CD4-positive, alpha-beta T cell treated with Interleukin-12 subunit alpha and Interleukin-12 subunit beta, for 1 hour (primary cell): ENCODE results near the gene CXCL5.
"Not testable (repeated sequence)": the region's sequence is repeated elsewhere in the genome, so short reads cannot be mapped to it uniquely, and the experiment has no call there.

ENCODE experiments used
- DNase-seq: peaks from one replicate; pipeline ENCODE4 v3.0.0-alpha.2; 2020

Gene CXCL5

GRCh38 chr4:73967866-73968265 is 30.6 kb downstream of the CXCL5 start:
- DNase-seq = no peak

DNA sequence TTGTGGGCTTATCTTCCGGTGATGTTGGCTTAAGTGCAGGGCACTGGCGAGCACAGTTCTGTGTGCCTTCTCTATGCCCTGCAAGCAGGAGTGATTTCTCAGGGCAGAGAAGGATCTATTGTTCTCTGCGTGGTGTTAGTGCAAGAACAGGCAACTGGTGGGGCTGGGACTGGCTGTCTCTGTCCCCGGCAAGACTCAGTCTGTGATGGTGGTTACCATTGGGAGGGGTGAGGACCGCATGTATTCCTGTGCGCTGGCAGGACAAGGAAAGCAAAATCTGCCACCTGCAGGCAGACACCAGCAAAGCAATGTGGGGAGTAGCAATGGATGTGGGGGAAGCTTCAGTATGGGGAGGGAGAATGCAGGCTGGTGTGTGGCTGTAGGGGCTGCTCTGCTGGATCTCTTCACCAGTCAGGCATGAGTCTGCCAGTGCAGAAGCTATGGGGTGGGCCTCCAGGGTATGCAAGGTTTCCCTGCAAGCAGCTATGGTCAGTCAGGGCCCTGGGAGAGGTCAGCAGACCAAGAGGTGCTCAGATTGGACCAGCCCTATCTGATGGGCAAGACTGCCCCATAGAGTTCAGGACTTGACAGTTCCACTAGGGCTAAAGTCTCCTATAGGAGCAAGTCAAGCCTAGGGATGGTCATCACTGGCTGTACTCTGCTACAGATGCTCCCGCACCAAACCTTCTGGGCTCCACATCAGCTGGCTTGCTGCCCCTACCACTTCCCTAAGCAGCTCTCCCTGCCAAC is 33.4 kb downstream of the CXCL5 start:
- DNase-seq = no peak

- DNase-seq = no peak
Observed at GRCh38 chr4:73962724-73963123, 35.8 kb downstream of the CXCL5 start.

GRCh38 chr4:73959041-73959440 is 39.4 kb downstream of the CXCL5 start:
- DNase-seq = not testable (repeated sequence)

DNA sequence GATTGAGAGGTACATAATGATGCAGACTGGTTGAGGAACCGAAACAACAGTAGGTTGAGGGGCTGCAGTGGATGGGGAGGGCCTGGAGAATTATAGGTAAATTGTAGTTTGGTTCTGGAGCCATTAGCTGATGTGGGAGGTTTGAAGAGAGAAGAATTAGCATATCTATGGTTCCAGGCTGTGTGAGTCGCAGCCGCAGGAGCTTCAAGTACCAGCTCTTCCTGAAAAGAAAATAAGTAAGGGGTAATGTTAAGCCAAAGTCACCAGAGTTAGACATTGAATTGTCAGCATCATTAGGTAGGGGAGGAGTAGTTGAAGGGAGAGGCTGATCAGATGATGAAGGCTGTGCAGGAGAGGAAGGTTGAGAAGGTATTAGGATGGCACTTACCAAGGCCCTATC is 46.1 kb downstream of the CXCL5 start:
- no peak for DNase-seq

DNA sequence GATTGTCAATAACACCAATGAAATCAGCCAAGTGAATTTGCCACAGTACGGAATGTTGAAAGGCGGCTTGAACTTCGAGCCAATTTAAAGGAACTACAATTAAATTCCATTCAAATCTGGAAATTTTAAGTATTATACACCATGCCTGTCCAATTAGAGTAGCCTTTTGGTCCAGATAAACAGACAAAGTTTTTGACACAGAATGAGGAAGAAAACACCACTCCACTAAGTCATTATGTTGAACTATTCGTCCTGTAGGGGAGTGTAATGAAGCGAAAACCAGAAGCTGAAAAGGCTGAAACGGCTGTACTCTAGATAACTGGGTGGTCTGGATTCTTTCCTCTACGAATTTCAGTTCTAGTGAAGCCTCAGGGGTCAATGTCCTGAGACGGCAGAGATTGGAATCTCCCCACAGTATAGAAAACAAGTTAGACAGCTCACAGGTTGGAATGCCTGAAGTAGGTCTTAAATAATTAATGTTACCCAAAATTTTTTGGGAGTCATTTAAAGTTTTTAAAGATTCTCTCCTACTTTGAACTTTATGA is 48.0 kb downstream of the CXCL5 start:
- not testable (repeated sequence) for DNase-seq

GRCh38 chr4:73948990-73949706 is 49.3 kb downstream of the CXCL5 start:
- DNase-seq = no peak

DNA sequence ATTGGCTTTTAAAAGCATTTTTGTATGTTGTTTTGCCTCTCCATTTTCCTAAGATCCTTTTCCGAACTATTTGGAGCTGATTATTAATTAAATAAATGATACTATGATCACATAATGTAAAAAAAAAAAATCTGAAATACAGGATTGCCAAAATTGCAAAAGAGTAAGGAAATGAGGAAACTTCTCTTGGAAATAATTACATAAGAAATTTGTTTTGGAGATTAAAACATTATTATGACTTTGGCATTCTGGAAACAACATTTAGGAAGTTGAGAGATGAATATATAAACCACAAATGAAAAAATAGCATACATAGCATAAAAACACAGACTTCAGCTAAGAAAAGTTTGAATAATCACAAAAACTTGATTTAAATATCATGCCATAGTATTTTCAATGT is 50.2 kb downstream of the CXCL5 start:
- DNase-seq = no peak

- DNase-seq = no peak
Observed at GRCh38 chr4:73947239-73947985, 51.1 kb downstream of the CXCL5 start.

DNA sequence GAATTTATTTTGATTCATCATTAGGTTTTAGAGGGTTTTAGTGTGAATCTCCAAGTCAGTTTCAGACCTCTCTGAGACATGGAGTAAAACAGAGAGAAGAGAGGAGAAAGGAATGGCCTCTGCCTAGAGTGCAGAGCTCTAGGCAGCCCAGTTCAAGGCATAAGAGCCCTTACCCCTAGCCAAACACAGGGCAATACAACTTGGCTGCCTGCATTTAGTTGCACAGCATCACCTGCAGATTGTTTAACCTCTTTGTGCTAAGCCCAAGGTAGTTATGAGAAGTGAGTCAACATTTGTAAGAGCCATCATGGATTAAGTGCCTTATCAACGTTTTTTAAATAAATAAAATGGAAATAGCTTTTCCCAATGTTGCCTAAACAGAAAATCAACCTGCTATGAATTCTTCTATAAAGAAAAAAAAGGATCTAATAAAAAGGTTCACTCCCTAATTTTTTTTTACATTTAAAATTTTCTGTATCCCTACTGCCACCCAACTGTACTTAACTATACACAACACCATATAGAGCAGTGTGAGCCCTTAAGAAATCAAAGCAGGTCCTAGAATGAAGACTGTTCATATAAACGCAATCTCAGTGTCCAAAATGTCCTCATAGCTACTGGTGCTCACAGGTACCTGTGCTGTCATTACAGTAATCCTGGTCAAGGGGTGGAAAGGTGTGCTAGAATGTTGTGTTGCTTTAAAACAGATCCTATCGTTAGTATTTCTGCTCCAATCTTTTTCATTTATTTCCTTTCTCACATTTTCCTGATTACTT is 52.6 kb downstream of the CXCL5 start:
- DNase-seq = no peak
